ENCODE results near the gene RPRM. TPM values are rescaled to one million over a fixed set of nuclear protein-coding genes. Genes with fewer than 3 reads are reported as not detected.
"Not testable (repeated sequence)": the region's sequence is repeated elsewhere in the genome, so short reads cannot be mapped to it uniquely, and the experiment has no call there.

RPRM gene
- total and polyA plus RNA-seq, 2 donors: 0.38 to 0.59 TPM

DNA sequence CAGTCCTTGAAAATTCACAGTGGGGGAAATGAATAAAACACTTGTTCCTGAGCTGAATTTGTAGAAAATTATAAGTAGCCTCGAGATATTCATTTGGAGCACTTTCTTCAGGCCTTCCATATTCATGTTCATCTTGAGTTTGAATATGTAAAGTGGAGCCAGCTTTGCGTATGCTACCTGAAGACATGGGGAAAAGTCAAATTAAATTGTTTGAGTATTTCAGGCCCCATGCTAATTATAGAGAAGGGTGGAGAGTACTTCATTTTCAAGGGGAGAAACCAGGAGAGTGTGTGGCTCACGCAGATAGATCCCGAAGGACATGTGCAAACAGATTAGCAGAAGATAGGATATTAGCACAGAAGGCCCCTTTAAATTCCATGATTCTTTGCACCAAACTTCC is 7.7 kb downstream of the RPRM start:
- 88% methylated on average over 4 of the region's 4 CpGs for WGBS
- no peak for DNase-seq (ENCODE audit: low read depth in 6 of 9, low spot score in 9 of 9)
- Histone ChIP-seq H3K9me3 (ENCODE audit: control insufficient read depth in 2 of 2, insufficient read depth in 1 of 2, low read length in 1 of 2) (no peaks in the 10 kb centered on the region), H3K4me1 (ENCODE audit: control insufficient read depth in 2 of 2, insufficient read depth in 2 of 2, low read length in 2 of 2) (no peaks in the 10 kb centered on the region), H3K36me3 (ENCODE audit: control insufficient read depth in 2 of 2, insufficient read depth in 2 of 2, low read length in 1 of 2) (no peaks in the 10 kb centered on the region), H3K27ac (ENCODE audit: low read depth in 1 of 2, low read length in 1 of 2) (no peak overlapping the region), H3K4me3 (ENCODE audit: low read length in 2 of 2) (no peak overlapping the region), H3K27me3 (ENCODE audit: control insufficient read depth in 2 of 2, insufficient read depth in 1 of 2, low read length in 1 of 2) (peaks cover 3 to 8% of the 10 kb centered on the region in 2 donors)

DNA sequence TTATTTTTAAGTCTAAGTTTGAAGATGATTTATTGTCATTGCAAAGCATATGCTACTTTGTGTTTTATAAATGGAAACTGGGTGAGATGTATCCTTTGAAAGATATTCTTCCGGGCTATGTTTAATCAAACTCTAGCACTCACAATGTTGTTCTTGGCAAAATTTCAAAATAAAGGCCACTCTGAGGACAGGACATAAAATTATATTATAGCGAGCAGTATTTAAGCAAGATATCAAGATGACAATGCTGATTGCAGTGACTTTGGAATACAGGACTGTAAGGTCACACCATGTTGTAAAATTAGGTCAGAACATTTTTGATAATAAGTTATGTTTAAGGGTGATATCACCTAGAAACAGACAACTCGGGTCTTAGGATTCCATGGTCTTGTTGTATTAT is 14.2 kb downstream of the RPRM start:
- Histone ChIP-seq H3K9me3 (ENCODE audit: control insufficient read depth in 2 of 2, insufficient read depth in 1 of 2, low read length in 1 of 2) (no peaks in the 10 kb centered on the region), H3K4me3 (ENCODE audit: low read length in 2 of 2) (no peak overlapping the region), H3K4me1 (ENCODE audit: control insufficient read depth in 2 of 2, insufficient read depth in 2 of 2, low read length in 2 of 2) (no peaks in the 10 kb centered on the region), H3K36me3 (ENCODE audit: control insufficient read depth in 2 of 2, insufficient read depth in 2 of 2, low read length in 1 of 2) (no peaks in the 10 kb centered on the region), H3K27me3 (ENCODE audit: control insufficient read depth in 2 of 2, insufficient read depth in 1 of 2, low read length in 1 of 2) (no peaks in the 10 kb centered on the region), H3K27ac (ENCODE audit: low read depth in 1 of 2, low read length in 1 of 2) (no peak overlapping the region)
- 90% methylated on average over 3 of the region's 3 CpGs for WGBS
- DNase-seq (ENCODE audit: low read depth in 6 of 9, low spot score in 9 of 9): no peak

DNA sequence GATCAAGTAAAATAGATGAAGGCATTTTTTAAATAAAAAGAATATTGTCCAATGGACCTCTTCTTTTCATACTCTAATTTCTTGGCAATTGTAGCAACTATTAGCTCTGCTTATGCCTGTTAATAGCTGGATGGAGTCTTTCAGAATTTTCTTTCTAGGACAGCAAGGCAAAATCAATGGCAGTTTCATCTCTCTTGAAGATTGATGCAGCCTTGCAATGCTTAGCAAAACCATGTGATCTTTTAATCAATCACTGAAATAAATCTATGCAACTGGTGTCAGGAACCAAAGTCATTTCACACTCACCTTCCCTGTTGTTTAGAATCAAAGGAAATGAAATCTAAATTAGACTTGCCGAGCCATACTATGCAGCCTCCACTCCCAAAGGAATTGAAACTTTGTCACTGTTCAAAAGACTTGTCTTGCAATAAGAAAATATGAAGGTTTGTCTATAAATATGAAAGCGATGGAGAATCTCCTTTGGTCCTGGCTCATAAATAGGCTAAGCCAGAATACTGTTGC is 16.2 kb downstream of the RPRM start:
- no peaks in the 10 kb centered on the region for H3K27me3 ChIP-seq (ENCODE audit: control insufficient read depth in 2 of 2, insufficient read depth in 1 of 2, low read length in 1 of 2)
- H3K4me3 ChIP-seq (ENCODE audit: low read length in 2 of 2): no peak overlapping the region
- H3K36me3 ChIP-seq (ENCODE audit: control insufficient read depth in 2 of 2, insufficient read depth in 2 of 2, low read length in 1 of 2): no peaks in the 10 kb centered on the region
- 91% methylated on average over 2 of the region's 2 CpGs for WGBS
- no peak overlapping the region for H3K27ac ChIP-seq (ENCODE audit: low read depth in 1 of 2, low read length in 1 of 2)
- DNase-seq (ENCODE audit: low read depth in 6 of 9, low spot score in 9 of 9): no peak
- H3K4me1 ChIP-seq (ENCODE audit: control insufficient read depth in 2 of 2, insufficient read depth in 2 of 2, low read length in 2 of 2): no peaks in the 10 kb centered on the region
- H3K9me3 ChIP-seq (ENCODE audit: control insufficient read depth in 2 of 2, insufficient read depth in 1 of 2, low read length in 1 of 2): no peaks in the 10 kb centered on the region

DNA sequence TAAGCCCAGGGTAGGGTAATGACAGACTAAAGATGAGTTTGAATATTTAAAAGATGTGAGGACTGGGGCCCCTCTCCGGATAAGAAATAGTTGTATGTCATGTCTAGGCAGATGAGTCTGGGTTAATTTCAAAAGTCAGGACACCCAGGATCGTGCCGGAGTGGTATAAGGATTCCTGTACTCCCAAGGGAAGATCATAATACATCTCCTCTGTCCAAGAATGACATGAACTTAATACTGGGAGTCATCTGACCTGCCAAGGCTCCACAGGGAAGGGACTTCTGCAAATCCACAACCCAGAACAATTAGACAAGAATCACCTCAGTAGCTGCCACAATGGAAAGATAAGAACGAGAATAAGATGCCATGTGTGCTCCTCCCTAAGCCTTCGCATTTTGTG is 17.1 kb downstream of the RPRM start:
- Histone ChIP-seq H3K27me3 (ENCODE audit: control insufficient read depth in 2 of 2, insufficient read depth in 1 of 2, low read length in 1 of 2) (no peaks in the 10 kb centered on the region), H3K36me3 (ENCODE audit: control insufficient read depth in 2 of 2, insufficient read depth in 2 of 2, low read length in 1 of 2) (no peaks in the 10 kb centered on the region), H3K4me1 (ENCODE audit: control insufficient read depth in 2 of 2, insufficient read depth in 2 of 2, low read length in 2 of 2) (no peaks in the 10 kb centered on the region), H3K27ac (ENCODE audit: low read depth in 1 of 2, low read length in 1 of 2) (no peak overlapping the region), H3K4me3 (ENCODE audit: low read length in 2 of 2) (no peak overlapping the region), H3K9me3 (ENCODE audit: control insufficient read depth in 2 of 2, insufficient read depth in 1 of 2, low read length in 1 of 2) (no peaks in the 10 kb centered on the region)
- 88% methylated on average over 5 of the region's 5 CpGs for WGBS
- DNase-seq (ENCODE audit: low read depth in 6 of 9, low spot score in 9 of 9): no peak

DNA sequence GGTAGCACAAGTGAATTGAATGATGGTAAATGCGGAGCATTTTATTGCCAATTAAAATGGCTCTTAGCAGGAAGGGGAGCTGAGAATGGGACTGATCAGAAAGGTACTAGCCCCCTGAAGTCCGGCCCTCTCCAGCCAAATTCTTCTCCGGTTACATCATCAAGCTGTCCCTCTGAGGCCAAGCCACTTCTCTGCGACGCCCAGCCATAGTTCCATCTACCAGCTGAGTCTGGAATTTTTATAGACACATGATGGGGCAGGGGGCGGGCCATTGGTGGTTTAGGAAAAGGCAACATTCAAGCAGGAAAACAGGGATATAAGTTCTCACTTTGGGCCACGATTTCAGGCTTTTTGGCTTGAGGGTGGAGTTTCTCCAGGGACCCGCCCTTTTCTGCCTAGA is 22.7 kb downstream of the RPRM start:
- no peak for DNase-seq (ENCODE audit: low read depth in 6 of 9, low spot score in 9 of 9)
- WGBS: 90% methylated on average over 8 of the region's 8 CpGs
- no peak overlapping the region for H3K4me3 ChIP-seq (ENCODE audit: low read length in 2 of 2)

DNA sequence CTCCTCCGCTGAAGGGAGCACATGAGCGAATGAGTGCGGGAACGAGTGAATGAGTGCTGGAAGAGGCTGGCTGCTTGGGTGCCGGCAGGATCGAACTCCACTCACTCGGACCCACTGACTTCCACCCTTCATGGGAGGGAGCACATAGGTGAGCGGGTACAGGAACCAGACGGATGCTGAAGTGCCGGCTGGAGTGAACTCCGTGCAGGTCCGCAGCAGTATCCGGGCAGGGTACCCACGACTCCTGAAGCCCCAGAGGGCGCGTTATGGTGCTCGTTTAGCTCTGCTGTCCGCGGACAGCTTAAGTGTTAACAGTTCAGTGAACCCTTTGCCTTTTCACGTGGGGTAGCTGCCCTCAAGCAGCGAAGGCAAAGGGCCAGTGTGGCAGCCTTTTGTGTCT is 23.2 kb downstream of the RPRM start:
- Histone ChIP-seq H3K9me3 (ENCODE audit: control insufficient read depth in 2 of 2, insufficient read depth in 1 of 2, low read length in 1 of 2) (no peaks in the 10 kb centered on the region), H3K4me1 (ENCODE audit: control insufficient read depth in 2 of 2, insufficient read depth in 2 of 2, low read length in 2 of 2) (no peaks in the 10 kb centered on the region), H3K4me3 (ENCODE audit: low read length in 2 of 2) (no peak overlapping the region), H3K27ac (ENCODE audit: low read depth in 1 of 2, low read length in 1 of 2) (no peak overlapping the region), H3K36me3 (ENCODE audit: control insufficient read depth in 2 of 2, insufficient read depth in 2 of 2, low read length in 1 of 2) (no peaks in the 10 kb centered on the region), H3K27me3 (ENCODE audit: control insufficient read depth in 2 of 2, insufficient read depth in 1 of 2, low read length in 1 of 2) (no peaks in the 10 kb centered on the region)
- 89% methylated on average over 21 of the region's 21 CpGs for WGBS
- DNase-seq (ENCODE audit: low read depth in 6 of 9, low spot score in 9 of 9): no peak

More for the DNA sequence above, 22.7 kb downstream of the RPRM start:
- no peaks in the 10 kb centered on the region for H3K27me3 ChIP-seq (ENCODE audit: control insufficient read depth in 2 of 2, insufficient read depth in 1 of 2, low read length in 1 of 2)
- no peaks in the 10 kb centered on the region for H3K9me3 ChIP-seq (ENCODE audit: control insufficient read depth in 2 of 2, insufficient read depth in 1 of 2, low read length in 1 of 2)
- no peak overlapping the region for H3K27ac ChIP-seq (ENCODE audit: low read depth in 1 of 2, low read length in 1 of 2)
- no peaks in the 10 kb centered on the region for H3K36me3 ChIP-seq (ENCODE audit: control insufficient read depth in 2 of 2, insufficient read depth in 2 of 2, low read length in 1 of 2)
- H3K4me1 ChIP-seq (ENCODE audit: control insufficient read depth in 2 of 2, insufficient read depth in 2 of 2, low read length in 2 of 2): no peaks in the 10 kb centered on the region

DNA sequence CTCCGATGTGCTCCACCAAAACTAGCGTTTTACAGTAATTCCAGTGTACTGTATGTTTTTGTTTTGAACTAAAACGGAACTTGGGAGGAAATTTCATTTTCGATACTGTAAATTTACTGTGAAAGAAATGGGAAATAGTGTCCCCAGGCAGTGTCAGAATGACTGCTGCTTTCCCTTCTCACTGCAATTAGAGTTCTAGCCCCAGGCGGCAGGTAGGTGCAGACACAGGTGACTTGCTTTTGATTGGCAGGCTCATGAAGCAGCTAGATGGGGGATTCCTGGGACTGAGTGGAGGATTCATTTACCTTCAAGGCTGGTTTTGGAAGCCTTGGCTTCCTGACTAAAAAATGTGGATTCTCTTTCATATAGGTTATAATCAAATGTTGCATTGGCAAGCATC is 27.0 kb downstream of the RPRM start:
- no peaks in the 10 kb centered on the region for H3K4me1 ChIP-seq (ENCODE audit: control insufficient read depth in 2 of 2, insufficient read depth in 2 of 2, low read length in 2 of 2)
- 94% methylated on average over 5 of the region's 5 CpGs for WGBS
- H3K36me3 ChIP-seq (ENCODE audit: control insufficient read depth in 2 of 2, insufficient read depth in 2 of 2, low read length in 1 of 2): no peaks in the 10 kb centered on the region
- peak in 1 of 9 donors; percentile 6 for DNase-seq (ENCODE audit: low read depth in 6 of 9, low spot score in 9 of 9)
- no peak overlapping the region for H3K27ac ChIP-seq (ENCODE audit: low read depth in 1 of 2, low read length in 1 of 2)
- H3K4me3 ChIP-seq (ENCODE audit: low read length in 2 of 2): no peak overlapping the region
- no peaks in the 10 kb centered on the region for H3K9me3 ChIP-seq (ENCODE audit: control insufficient read depth in 2 of 2, insufficient read depth in 1 of 2, low read length in 1 of 2)
- H3K27me3 ChIP-seq (ENCODE audit: control insufficient read depth in 2 of 2, insufficient read depth in 1 of 2, low read length in 1 of 2): no peaks in the 10 kb centered on the region

DNA sequence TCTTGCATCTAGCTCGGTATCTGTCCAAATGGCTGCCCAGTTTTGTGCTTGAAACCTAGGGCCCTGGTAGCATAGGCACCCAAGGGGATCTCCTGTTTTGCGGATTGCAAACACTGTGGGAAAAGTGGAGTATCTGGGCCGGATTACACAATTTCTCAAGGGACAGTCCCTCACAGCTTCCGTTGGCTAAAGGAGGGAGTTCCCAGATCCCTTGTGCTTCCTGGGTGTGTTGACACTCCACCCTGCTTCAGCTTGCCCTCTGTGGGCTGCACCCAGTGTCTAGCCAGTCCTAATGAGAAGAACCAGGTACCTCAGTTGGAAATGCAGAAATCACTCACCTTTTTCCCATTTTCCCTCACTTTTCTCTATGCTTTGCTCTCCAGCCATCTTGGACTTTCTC is 35.5 kb downstream of the RPRM start:
- no peaks in the 10 kb centered on the region for H3K36me3 ChIP-seq (ENCODE audit: control insufficient read depth in 2 of 2, insufficient read depth in 2 of 2, low read length in 1 of 2)
- 72% methylated on average over 4 of the region's 4 CpGs for WGBS
- H3K27me3 ChIP-seq (ENCODE audit: control insufficient read depth in 2 of 2, insufficient read depth in 1 of 2, low read length in 1 of 2): no peaks in the 10 kb centered on the region
- no peak overlapping the region for H3K4me3 ChIP-seq (ENCODE audit: low read length in 2 of 2)
- no peaks in the 10 kb centered on the region for H3K4me1 ChIP-seq (ENCODE audit: control insufficient read depth in 2 of 2, insufficient read depth in 2 of 2, low read length in 2 of 2)
- H3K9me3 ChIP-seq (ENCODE audit: control insufficient read depth in 2 of 2, insufficient read depth in 1 of 2, low read length in 1 of 2): peaks cover 0 to 6% of the 10 kb centered on the region in 2 donors
- no peak overlapping the region for H3K27ac ChIP-seq (ENCODE audit: low read depth in 1 of 2, low read length in 1 of 2)
- DNase-seq (ENCODE audit: low read depth in 6 of 9, low spot score in 9 of 9): no peak

DNA sequence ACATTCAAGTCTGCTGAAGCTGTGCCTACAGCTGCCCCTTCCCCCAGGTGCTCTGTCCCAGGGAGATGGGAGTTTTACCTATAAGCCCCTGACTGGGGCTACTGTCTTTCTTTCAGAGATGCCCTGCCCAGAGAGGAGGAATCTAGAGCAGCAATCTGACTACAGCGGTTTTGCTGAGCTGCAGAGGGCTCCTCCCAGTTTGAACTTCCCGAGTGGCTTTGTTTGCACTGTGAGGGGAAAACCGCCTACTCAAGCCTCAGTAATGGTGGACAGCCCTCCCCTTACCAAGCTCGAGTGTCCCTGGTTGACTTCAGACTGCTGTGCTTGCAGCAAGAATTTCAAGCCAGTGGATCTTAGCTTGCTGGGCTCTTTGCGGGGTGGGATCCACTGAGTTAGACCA is 35.9 kb downstream of the RPRM start:
- not testable (repeated sequence) for H3K4me1 ChIP-seq (ENCODE audit: control insufficient read depth in 2 of 2, insufficient read depth in 2 of 2, low read length in 2 of 2); H3K27ac ChIP-seq (ENCODE audit: low read depth in 1 of 2, low read length in 1 of 2); H3K27me3 ChIP-seq (ENCODE audit: control insufficient read depth in 2 of 2, insufficient read depth in 1 of 2, low read length in 1 of 2); H3K36me3 ChIP-seq (ENCODE audit: control insufficient read depth in 2 of 2, insufficient read depth in 2 of 2, low read length in 1 of 2); DNase-seq (ENCODE audit: low read depth in 6 of 9, low spot score in 9 of 9); H3K4me3 ChIP-seq (ENCODE audit: low read length in 2 of 2); H3K9me3 ChIP-seq (ENCODE audit: control insufficient read depth in 2 of 2, insufficient read depth in 1 of 2, low read length in 1 of 2)
- WGBS: 88% methylated on average over 5 of the region's 5 CpGs

DNA sequence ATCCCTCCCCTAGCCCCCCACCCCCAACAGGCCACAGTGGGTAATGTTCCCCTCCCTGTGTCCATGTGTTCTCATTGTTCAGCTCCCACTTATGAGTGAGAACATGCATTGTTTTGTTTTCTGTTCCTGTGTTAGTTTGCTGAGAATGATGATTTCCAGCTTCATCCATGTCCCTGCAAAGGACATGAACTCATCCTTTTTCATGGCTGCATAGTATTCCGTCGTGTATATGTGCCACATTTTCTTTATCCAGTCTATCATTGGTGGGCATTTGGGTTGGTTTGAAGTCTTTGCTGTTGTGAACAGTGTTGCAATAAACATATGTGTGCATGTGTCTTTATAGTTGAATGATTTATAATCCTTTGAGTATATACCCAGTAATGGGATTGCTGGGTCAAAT is 38.5 kb downstream of the RPRM start:
- H3K4me3 ChIP-seq (ENCODE audit: low read length in 2 of 2); H3K9me3 ChIP-seq (ENCODE audit: control insufficient read depth in 2 of 2, insufficient read depth in 1 of 2, low read length in 1 of 2); DNase-seq (ENCODE audit: low read depth in 6 of 9, low spot score in 9 of 9); H3K4me1 ChIP-seq (ENCODE audit: control insufficient read depth in 2 of 2, insufficient read depth in 2 of 2, low read length in 2 of 2); H3K27me3 ChIP-seq (ENCODE audit: control insufficient read depth in 2 of 2, insufficient read depth in 1 of 2, low read length in 1 of 2); H3K27ac ChIP-seq (ENCODE audit: low read depth in 1 of 2, low read length in 1 of 2); H3K36me3 ChIP-seq (ENCODE audit: control insufficient read depth in 2 of 2, insufficient read depth in 2 of 2, low read length in 1 of 2): not testable (repeated sequence)
- 97% methylated on average over 2 of the region's 2 CpGs for WGBS

Measured in thymus (tissue), 11 donors.